Effector memory CD8-positive, alpha-beta T cell (primary cell): ENCODE measurements around the gene ENG.
"Not testable (repeated sequence)": the region's sequence is repeated elsewhere in the genome, so short reads cannot be mapped to it uniquely, and the experiment has no call there.

Source experiments
- ATAC-seq: fragments of 150-1000 bp; cut with Tn5 transposase; replicated peaks from 2 replicates; pipeline ENCODE4 v1.10.0; 2021; ENCODE audit warnings: mild to moderate bottlenecking, moderate library complexity
- DNase-seq, 3 experiments: peaks; one replicate each; pipeline ENCODE4 v3.0.0; 2021
- H3K27ac Mint-ChIP-seq, 2 donors: one replicate each; pipeline ENCODE4 v1.8.0; 2022; ENCODE audit warnings: mild to moderate bottlenecking in 2 of 2, mixed read lengths in 2 of 2, moderate library complexity in 2 of 2
- H3K27me3 Mint-ChIP-seq, 2 donors: one replicate each; pipeline ENCODE4 v1.8.0; 2022; ENCODE audit warnings: mixed read lengths in 2 of 2
- H3K36me3 Mint-ChIP-seq: one replicate; pipeline ENCODE4 v1.8.0; 2022; ENCODE audit warnings: mild to moderate bottlenecking, moderate library complexity, mixed read lengths; ENCODE audit not compliant: insufficient read depth
- H3K4me1 Mint-ChIP-seq, 2 donors: one replicate each; pipeline ENCODE4 v1.8.0; 2022; ENCODE audit warnings: low read depth in 2 of 2, mixed read lengths in 2 of 2
- H3K4me3 Mint-ChIP-seq, 2 donors: one replicate each; pipeline ENCODE4 v1.8.0; 2022; ENCODE audit warnings: mild to moderate bottlenecking in 2 of 2, mixed read lengths in 2 of 2, moderate library complexity in 2 of 2
- H3K9me3 Mint-ChIP-seq, 2 donors: one replicate each; pipeline ENCODE4 v1.8.0; 2022; ENCODE audit warnings: mixed read lengths in 2 of 2

Gene ENG

GRCh38 chr9:127886401-127886972, 32.0 kb upstream of the ENG start:
- Mint-ChIP-seq H3K36me3 (peaks cover 57% of the 10 kb centered on the region), H3K27me3 (no peaks in the 10 kb centered on the region), H3K9me3 (no peaks in the 10 kb centered on the region), H3K4me3 (no peak overlapping the region), H3K4me1 (peaks cover 23 to 26% of the 10 kb centered on the region in 2 donors), H3K27ac (peak overlapping the region; percentile 46 to 52)
- DNase-seq (no peak), ATAC-seq (no peak)

GRCh38 chr9:127885508-127886281, 31.2 kb upstream of the ENG start:
- ATAC-seq = no peak
- no peak for DNase-seq
- H3K4me3 Mint-ChIP-seq = no peak overlapping the region
- H3K27me3 Mint-ChIP-seq = no peaks in the 10 kb centered on the region
- H3K9me3 Mint-ChIP-seq = no peaks in the 10 kb centered on the region
- peak overlapping the region; percentile 52 to 71 for H3K27ac Mint-ChIP-seq
- peaks cover 21 to 25% of the 10 kb centered on the region in 2 donors for H3K4me1 Mint-ChIP-seq
- peaks cover 60% of the 10 kb centered on the region for H3K36me3 Mint-ChIP-seq

- Mint-ChIP-seq H3K36me3 (peaks cover 57% of the 10 kb centered on the region), H3K27ac (peak overlapping the region in 1 of 2 donors; percentile 71), H3K4me1 (peaks cover 20 to 21% of the 10 kb centered on the region in 2 donors), H3K4me3 (no peak overlapping the region), H3K27me3 (no peaks in the 10 kb centered on the region), H3K9me3 (no peaks in the 10 kb centered on the region)
- ATAC-seq (no peak), DNase-seq (no peak)
Measured at GRCh38 chr9:127884976-127885490, 30.6 kb upstream of the ENG start.

GRCh38 chr9:127884427-127884911, 30.0 kb upstream of the ENG start:
- H3K4me3 Mint-ChIP-seq = no peak overlapping the region
- no peak for DNase-seq
- H3K27me3 Mint-ChIP-seq = no peaks in the 10 kb centered on the region
- H3K27ac Mint-ChIP-seq = peak overlapping the region; percentile 71 to 78
- no peak for ATAC-seq
- no peaks in the 10 kb centered on the region for H3K9me3 Mint-ChIP-seq
- peaks cover 19 to 21% of the 10 kb centered on the region in 2 donors for H3K4me1 Mint-ChIP-seq
- peaks cover 51% of the 10 kb centered on the region for H3K36me3 Mint-ChIP-seq

GRCh38 chr9:127883959-127884358, 29.5 kb upstream of the ENG start:
- DNase-seq (no peak), ATAC-seq (no peak)
- Mint-ChIP-seq H3K9me3 (no peaks in the 10 kb centered on the region), H3K27me3 (no peaks in the 10 kb centered on the region), H3K27ac (peak overlapping the region; percentile 78 to 91), H3K4me1 (peaks cover 19 to 21% of the 10 kb centered on the region in 2 donors), H3K36me3 (peaks cover 48% of the 10 kb centered on the region), H3K4me3 (no peak overlapping the region)

GRCh38 chr9:127881715-127882114, 27.3 kb upstream of the ENG start:
- not testable (repeated sequence) for DNase-seq, H3K27me3 Mint-ChIP-seq, ATAC-seq, H3K27ac Mint-ChIP-seq, H3K9me3 Mint-ChIP-seq, H3K4me3 Mint-ChIP-seq
- H3K4me1 Mint-ChIP-seq = peaks cover 25 to 27% of the 10 kb centered on the region in 2 donors
- peaks cover 30% of the 10 kb centered on the region for H3K36me3 Mint-ChIP-seq

- DNase-seq (no peak), ATAC-seq (no peak)
- Mint-ChIP-seq H3K4me1 (peaks cover 22 to 32% of the 10 kb centered on the region in 2 donors), H3K27me3 (no peaks in the 10 kb centered on the region), H3K36me3 (peaks cover 18% of the 10 kb centered on the region), H3K9me3 (no peaks in the 10 kb centered on the region), H3K4me3 (no peak overlapping the region), H3K27ac (no peak overlapping the region)
Measured at GRCh38 chr9:127880143-127880542, 25.7 kb upstream of the ENG start.

GRCh38 chr9:127878652-127879390, 24.4 kb upstream of the ENG start:
- Mint-ChIP-seq H3K4me1 (peaks cover 11 to 21% of the 10 kb centered on the region in 2 donors), H3K27me3 (no peaks in the 10 kb centered on the region), H3K9me3 (no peaks in the 10 kb centered on the region), H3K4me3 (no peak overlapping the region), H3K36me3 (peaks cover 17% of the 10 kb centered on the region), H3K27ac (no peak overlapping the region)
- DNase-seq = no peak
- ATAC-seq = no peak

- Mint-ChIP-seq H3K4me1 (peaks cover 11 to 21% of the 10 kb centered on the region in 2 donors), H3K9me3 (no peaks in the 10 kb centered on the region), H3K36me3 (peaks cover 17% of the 10 kb centered on the region), H3K27ac (peak overlapping the region in 1 of 2 donors; percentile 57), H3K27me3 (no peaks in the 10 kb centered on the region), H3K4me3 (peak overlapping the region in 1 of 2 donors; percentile 50)
- no peak for DNase-seq
- no peak for ATAC-seq
Measured at GRCh38 chr9:127878001-127878651, 23.7 kb upstream of the ENG start.

- Mint-ChIP-seq H3K36me3 (peaks cover 16% of the 10 kb centered on the region), H3K9me3 (no peaks in the 10 kb centered on the region), H3K4me1 (peaks cover 9 to 20% of the 10 kb centered on the region in 2 donors), H3K27ac (peak within 1 kb of the TSS in 1 of 2 donors; percentile 57), H3K4me3 (peak within 1 kb of the TSS in 1 of 2 donors; percentile 50), H3K27me3 (no peaks in the 10 kb centered on the region)
- no peak for ATAC-seq
- DNase-seq = no peak
Measured at GRCh38 chr9:127877566-127877998, 23.1 kb upstream of the ENG start, which contains the start of gene AK1. TSS of gene AK1 (minus strand) at chr9:127877675. CDS start at chr9:127874617, 3,058 bp downstream.

- Mint-ChIP-seq H3K27ac (no peak overlapping the region), H3K4me3 (peak overlapping the region in 1 of 2 donors; percentile 19), H3K9me3 (no peaks in the 10 kb centered on the region), H3K36me3 (peaks cover 13% of the 10 kb centered on the region), H3K27me3 (no peaks in the 10 kb centered on the region), H3K4me1 (peaks cover 8 to 15% of the 10 kb centered on the region in 2 donors)
- ATAC-seq (no peak), DNase-seq (no peak)
Measured at GRCh38 chr9:127876764-127877562, 22.5 kb upstream of the ENG start.

GRCh38 chr9:127876026-127876763, 21.7 kb upstream of the ENG start:
- no peak overlapping the region for H3K4me3 Mint-ChIP-seq

More at GRCh38 chr9:127876026-127876763, 21.7 kb upstream of the ENG start:
- Mint-ChIP-seq H3K4me1 (peaks cover 8 to 15% of the 10 kb centered on the region in 2 donors), H3K27me3 (no peaks in the 10 kb centered on the region), H3K9me3 (no peaks in the 10 kb centered on the region), H3K36me3 (peaks cover 13% of the 10 kb centered on the region), H3K27ac (no peak overlapping the region)
- no peak for DNase-seq
- ATAC-seq = no peak
